Measurements from ENCODE around the gene UBE2H.

Gene UBE2H

GRCh38 chr7:129949292-129950133 is 3.2 kb downstream of the UBE2H start:
- Histone ChIP-seq H3K9me3 (ENCODE audit: control insufficient read depth, insufficient read depth, low read length) (no peaks in the 10 kb centered on the region), H3K27ac (ENCODE audit: low read depth, low read length) (peak overlapping the region; percentile 100), H3K4me3 (ENCODE audit: low read depth, low read length) (peak overlapping the region; percentile 89), H3K9ac (ENCODE audit: low read depth, low read length) (peak overlapping the region; percentile 86), H3K27me3 (ENCODE audit: control insufficient read depth, insufficient read depth, low read length) (no peaks in the 10 kb centered on the region), H3K4me1 (ENCODE audit: control insufficient read depth, insufficient read depth, low read length) (peaks cover 29% of the 10 kb centered on the region), H3K36me3 (ENCODE audit: control insufficient read depth, insufficient read depth, low read length) (0 out of 2 replicates have a peak, but pooled peaks cover 3% of the 10 kb centered on the region)

GRCh38 chr7:129948877-129949291 is 3.9 kb downstream of the UBE2H start:
- H3K36me3 ChIP-seq (ENCODE audit: control insufficient read depth, insufficient read depth, low read length) = 0 out of 2 replicates have a peak, but pooled peaks cover 3% of the 10 kb centered on the region
- no peaks in the 10 kb centered on the region for H3K27me3 ChIP-seq (ENCODE audit: control insufficient read depth, insufficient read depth, low read length)
- H3K4me1 ChIP-seq (ENCODE audit: control insufficient read depth, insufficient read depth, low read length) = peaks cover 29% of the 10 kb centered on the region
- peak overlapping the region; percentile 100 for H3K27ac ChIP-seq (ENCODE audit: low read depth, low read length)
- peak overlapping the region; percentile 86 for H3K9ac ChIP-seq (ENCODE audit: low read depth, low read length)
- H3K4me3 ChIP-seq (ENCODE audit: low read depth, low read length) = peak overlapping the region; percentile 89
- H3K9me3 ChIP-seq (ENCODE audit: control insufficient read depth, insufficient read depth, low read length) = no peaks in the 10 kb centered on the region

- no peaks in the 10 kb centered on the region for H3K27me3 ChIP-seq (ENCODE audit: control insufficient read depth, insufficient read depth, low read length)
- no peaks in the 10 kb centered on the region for H3K9me3 ChIP-seq (ENCODE audit: control insufficient read depth, insufficient read depth, low read length)
- H3K27ac ChIP-seq (ENCODE audit: low read depth, low read length) = peak overlapping the region; percentile 100
- H3K4me3 ChIP-seq (ENCODE audit: low read depth, low read length) = peak overlapping the region; percentile 89
- peaks cover 9% of the 10 kb centered on the region; the same call in 1 of the 2 replicates for H3K36me3 ChIP-seq (ENCODE audit: control insufficient read depth, insufficient read depth, low read length)
- no peak overlapping the region for H3K9ac ChIP-seq (ENCODE audit: low read depth, low read length)
- peaks cover 28% of the 10 kb centered on the region for H3K4me1 ChIP-seq (ENCODE audit: control insufficient read depth, insufficient read depth, low read length)
Measured at GRCh38 chr7:129948338-129948737, 4.4 kb downstream of the UBE2H start.

GRCh38 chr7:129947701-129948100 is 5.1 kb downstream of the UBE2H start:
- no peak overlapping the region for H3K9ac ChIP-seq (ENCODE audit: low read depth, low read length)
- H3K4me1 ChIP-seq (ENCODE audit: control insufficient read depth, insufficient read depth, low read length) = peaks cover 23% of the 10 kb centered on the region; the same call in 1 of the 2 replicates
- H3K9me3 ChIP-seq (ENCODE audit: control insufficient read depth, insufficient read depth, low read length) = no peaks in the 10 kb centered on the region
- no peaks in the 10 kb centered on the region for H3K27me3 ChIP-seq (ENCODE audit: control insufficient read depth, insufficient read depth, low read length)
- H3K4me3 ChIP-seq (ENCODE audit: low read depth, low read length) = no peak overlapping the region
- H3K36me3 ChIP-seq (ENCODE audit: control insufficient read depth, insufficient read depth, low read length) = peaks cover 13% of the 10 kb centered on the region; the same call in 1 of the 2 replicates
- H3K27ac ChIP-seq (ENCODE audit: low read depth, low read length) = no peak overlapping the region

GRCh38 chr7:129947049-129947448 is 5.7 kb downstream of the UBE2H start:
- H3K9me3 ChIP-seq (ENCODE audit: control insufficient read depth, insufficient read depth, low read length) = no peaks in the 10 kb centered on the region
- peaks cover 23% of the 10 kb centered on the region; the same call in 1 of the 2 replicates for H3K4me1 ChIP-seq (ENCODE audit: control insufficient read depth, insufficient read depth, low read length)
- peak overlapping the region; percentile 5 for H3K27ac ChIP-seq (ENCODE audit: low read depth, low read length)
- no peak overlapping the region for H3K4me3 ChIP-seq (ENCODE audit: low read depth, low read length)
- peaks cover 13% of the 10 kb centered on the region; the same call in 1 of the 2 replicates for H3K36me3 ChIP-seq (ENCODE audit: control insufficient read depth, insufficient read depth, low read length)
- H3K9ac ChIP-seq (ENCODE audit: low read depth, low read length) = no peak overlapping the region
- H3K27me3 ChIP-seq (ENCODE audit: control insufficient read depth, insufficient read depth, low read length) = no peaks in the 10 kb centered on the region

- H3K27ac ChIP-seq (ENCODE audit: low read depth, low read length) = no peak overlapping the region
- no peaks in the 10 kb centered on the region for H3K9me3 ChIP-seq (ENCODE audit: control insufficient read depth, insufficient read depth, low read length)
- peaks cover 23% of the 10 kb centered on the region; the same call in 1 of the 2 replicates for H3K4me1 ChIP-seq (ENCODE audit: control insufficient read depth, insufficient read depth, low read length)
- no peak overlapping the region for H3K9ac ChIP-seq (ENCODE audit: low read depth, low read length)
- no peaks in the 10 kb centered on the region for H3K27me3 ChIP-seq (ENCODE audit: control insufficient read depth, insufficient read depth, low read length)
- peaks cover 17% of the 10 kb centered on the region; the same call in 1 of the 2 replicates for H3K36me3 ChIP-seq (ENCODE audit: control insufficient read depth, insufficient read depth, low read length)
- no peak overlapping the region for H3K4me3 ChIP-seq (ENCODE audit: low read depth, low read length)
Measured at GRCh38 chr7:129946282-129946681, 6.5 kb downstream of the UBE2H start.

GRCh38 chr7:129943352-129943751 is 9.4 kb downstream of the UBE2H start:
- H3K4me3 ChIP-seq (ENCODE audit: low read depth, low read length) = no peak overlapping the region

GRCh38 chr7:129940329-129940728 is 12.4 kb downstream of the UBE2H start:
- H3K9ac ChIP-seq (ENCODE audit: low read depth, low read length) = no peak overlapping the region
- H3K4me1 ChIP-seq (ENCODE audit: control insufficient read depth, insufficient read depth, low read length) = no peaks in the 10 kb centered on the region; the same call in 1 of the 2 replicates
- H3K4me3 ChIP-seq (ENCODE audit: low read depth, low read length) = no peak overlapping the region
- no peaks in the 10 kb centered on the region for H3K27me3 ChIP-seq (ENCODE audit: control insufficient read depth, insufficient read depth, low read length)
- peaks cover 19% of the 10 kb centered on the region; the same call in 1 of the 2 replicates for H3K36me3 ChIP-seq (ENCODE audit: control insufficient read depth, insufficient read depth, low read length)
- no peaks in the 10 kb centered on the region for H3K9me3 ChIP-seq (ENCODE audit: control insufficient read depth, insufficient read depth, low read length)
- no peak overlapping the region for H3K27ac ChIP-seq (ENCODE audit: low read depth, low read length)

More at GRCh38 chr7:129943352-129943751, 9.4 kb downstream of the UBE2H start:
- Histone ChIP-seq H3K27me3 (ENCODE audit: control insufficient read depth, insufficient read depth, low read length) (no peaks in the 10 kb centered on the region), H3K27ac (ENCODE audit: low read depth, low read length) (no peak overlapping the region), H3K9me3 (ENCODE audit: control insufficient read depth, insufficient read depth, low read length) (no peaks in the 10 kb centered on the region), H3K4me1 (ENCODE audit: control insufficient read depth, insufficient read depth, low read length) (peaks cover 16% of the 10 kb centered on the region; the same call in 1 of the 2 replicates), H3K9ac (ENCODE audit: low read depth, low read length) (no peak overlapping the region), H3K36me3 (ENCODE audit: control insufficient read depth, insufficient read depth, low read length) (peaks cover 17% of the 10 kb centered on the region; the same call in 1 of the 2 replicates)

- Histone ChIP-seq H3K4me1 (ENCODE audit: control insufficient read depth, insufficient read depth, low read length) (no peaks in the 10 kb centered on the region; the same call in 1 of the 2 replicates), H3K4me3 (ENCODE audit: low read depth, low read length) (no peak overlapping the region), H3K27me3 (ENCODE audit: control insufficient read depth, insufficient read depth, low read length) (no peaks in the 10 kb centered on the region), H3K9ac (ENCODE audit: low read depth, low read length) (no peak overlapping the region), H3K27ac (ENCODE audit: low read depth, low read length) (no peak overlapping the region), H3K9me3 (ENCODE audit: control insufficient read depth, insufficient read depth, low read length) (no peaks in the 10 kb centered on the region), H3K36me3 (ENCODE audit: control insufficient read depth, insufficient read depth, low read length) (peaks cover 19% of the 10 kb centered on the region; the same call in 1 of the 2 replicates)
Measured at GRCh38 chr7:129939881-129940280, 12.9 kb downstream of the UBE2H start.

GRCh38 chr7:129933627-129934026 is 19.1 kb downstream of the UBE2H start:
- Histone ChIP-seq H3K4me3 (ENCODE audit: low read depth, low read length) (no peak overlapping the region), H3K9ac (ENCODE audit: low read depth, low read length) (no peak overlapping the region), H3K27me3 (ENCODE audit: control insufficient read depth, insufficient read depth, low read length) (no peaks in the 10 kb centered on the region), H3K36me3 (ENCODE audit: control insufficient read depth, insufficient read depth, low read length) (peaks cover 18% of the 10 kb centered on the region), H3K9me3 (ENCODE audit: control insufficient read depth, insufficient read depth, low read length) (no peaks in the 10 kb centered on the region), H3K4me1 (ENCODE audit: control insufficient read depth, insufficient read depth, low read length) (peaks cover 9% of the 10 kb centered on the region; the same call in 1 of the 2 replicates), H3K27ac (ENCODE audit: low read depth, low read length) (no peak overlapping the region)

GRCh38 chr7:129926618-129927017 is 26.1 kb downstream of the UBE2H start:
- Histone ChIP-seq H3K9me3 (ENCODE audit: control insufficient read depth, insufficient read depth, low read length) (no peaks in the 10 kb centered on the region), H3K27me3 (ENCODE audit: control insufficient read depth, insufficient read depth, low read length) (no peaks in the 10 kb centered on the region), H3K4me1 (ENCODE audit: control insufficient read depth, insufficient read depth, low read length) (no peaks in the 10 kb centered on the region), H3K4me3 (ENCODE audit: low read depth, low read length) (no peak overlapping the region), H3K27ac (ENCODE audit: low read depth, low read length) (no peak overlapping the region), H3K9ac (ENCODE audit: low read depth, low read length) (no peak overlapping the region), H3K36me3 (ENCODE audit: control insufficient read depth, insufficient read depth, low read length) (peaks cover 28% of the 10 kb centered on the region)
